IMR-90 (cell line): ENCODE data around the gene MTHFSD. TPM values are rescaled to one million over a fixed set of nuclear protein-coding genes. Genes with fewer than 3 reads are reported as not detected.

Experiments used
- ATAC-seq: fragments of 200-7000 bp; cut with Tn5 transposase; 2 replicates; pipeline ENCODE4 v1.9.1; 2020; ENCODE audit warnings: low read depth, mild to moderate bottlenecking, moderate library complexity
- BruUV-seq: library from RNA; stranded (reverse); fragments of 400-500 nt; replicated peaks from 2 replicates; lab custom pipeline; 2021; lab: Mats Ljungman, UMichigan
- CTCF ChIA-PET: fragments of 300-600 bp; formaldehyde crosslinking; extraction: SDS; loops from one replicate; lab custom pipeline; 2021; ENCODE audit warnings: antibody characterized with exemption; lab: Yijun Ruan, JAX
- POLR2A ChIA-PET: fragments of 300-600 bp; sonication (Branson Sonifier 250); formaldehyde crosslinking; loops from one replicate; lab custom pipeline; 2022; ENCODE audit warnings: antibody characterized with exemption; ENCODE audit not compliant: unreplicated experiment; lab: Charles Lee
- DNase-seq: peaks from one replicate; pipeline ENCODE4 v3.0.0; 2013
- H2AFZ ChIP-seq: replicated peaks from 2 replicates; pipeline ENCODE3; 2013; ENCODE audit warnings: low read length, mild to moderate bottlenecking; ENCODE audit not compliant: poor library complexity
- H2AK5ac ChIP-seq: 2 replicates; pipeline ENCODE4 v1.6.1; 2013; ENCODE audit warnings: low read depth, low read length, inconsistent platforms
- H2AK9ac ChIP-seq: replicated peaks from 2 replicates; pipeline ENCODE3; 2013; ENCODE audit warnings: mild to moderate bottlenecking, low read depth, low read length, moderate library complexity; ENCODE audit not compliant: poor library complexity
- H2BK120ac ChIP-seq: 2 replicates; pipeline ENCODE4 v1.6.1; 2013; ENCODE audit warnings: low read depth, low read length, inconsistent platforms
- H2BK15ac ChIP-seq: 3 replicates; pipeline ENCODE4 v1.6.1; 2013; ENCODE audit warnings: low read depth, low read length, inconsistent platforms
- H2BK20ac ChIP-seq: 2 replicates; pipeline ENCODE4 v1.6.1; 2013; ENCODE audit warnings: low read depth, mild to moderate bottlenecking, inconsistent platforms, low read length, moderate library complexity
- H2BK5ac ChIP-seq: 2 replicates; pipeline ENCODE4 v1.6.1; 2013; ENCODE audit warnings: mild to moderate bottlenecking, low read depth, low read length, inconsistent platforms; ENCODE audit not compliant: poor library complexity, severe bottlenecking
- H3K14ac ChIP-seq: replicated peaks from 2 replicates; pipeline ENCODE4 v1.6.1; 2013; ENCODE audit warnings: low read depth, low read length, inconsistent platforms
- H3K18ac ChIP-seq: 2 replicates; pipeline ENCODE4 v1.6.1; 2013; ENCODE audit warnings: low read depth, low read length, control low read depth
- H3K23ac ChIP-seq: 2 replicates; pipeline ENCODE4 v1.6.1; 2013; ENCODE audit warnings: low read depth, low read length, inconsistent platforms
- H3K27ac ChIP-seq: 2 replicates; pipeline ENCODE4 v1.5.1; 2013; ENCODE audit warnings: mild to moderate bottlenecking, control low read depth, low read length; ENCODE audit not compliant: insufficient read depth
- H3K27me3 ChIP-seq: 2 replicates; pipeline ENCODE4 v1.6.1; 2013; ENCODE audit warnings: low read length; ENCODE audit not compliant: control insufficient read depth, insufficient read depth
- H3K36me3 ChIP-seq: 2 replicates; pipeline ENCODE4 v1.6.1; 2013; ENCODE audit warnings: low read length, mixed read lengths; ENCODE audit not compliant: control insufficient read depth, insufficient read depth
- H3K4ac ChIP-seq: 2 replicates; pipeline ENCODE4 v1.6.1; 2013; ENCODE audit warnings: low read depth, low read length, inconsistent platforms
- H3K4me1 ChIP-seq: 2 replicates; pipeline ENCODE4 v1.6.1; 2013; ENCODE audit warnings: low read length, mixed read lengths; ENCODE audit not compliant: control insufficient read depth, insufficient read depth
- H3K4me2 ChIP-seq: 2 replicates; pipeline ENCODE4 v1.6.1; 2013; ENCODE audit warnings: low read depth, mild to moderate bottlenecking, control low read depth, low read length, moderate library complexity
- H3K4me3 ChIP-seq: 2 replicates; pipeline ENCODE4 v1.5.1; 2013; ENCODE audit warnings: low read depth, mild to moderate bottlenecking, control low read depth, low read length, moderate library complexity; ENCODE audit not compliant: insufficient read depth
- H3K56ac ChIP-seq: 2 replicates; pipeline ENCODE4 v1.6.1; 2013; ENCODE audit warnings: low read length, inconsistent platforms; ENCODE audit not compliant: insufficient read depth; ENCODE audit errors: extremely low read depth
- H3K79me1 ChIP-seq, 2 experiments: 2 replicates each; pipeline ENCODE4 v1.6.1; 2013; ENCODE audit warnings: low read length in 2 of 2, inconsistent platforms in 1 of 2, low read depth in 1 of 2
- H3K9ac ChIP-seq: 2 replicates; pipeline ENCODE4 v1.6.1; 2013; ENCODE audit warnings: low read depth, low read length, control low read depth
- H3K9me1 ChIP-seq: 2 replicates; pipeline ENCODE4 v1.6.1; 2013; ENCODE audit warnings: low read length, inconsistent platforms; ENCODE audit not compliant: insufficient read depth
- H3K9me3 ChIP-seq: 2 replicates; pipeline ENCODE4 v1.6.1; 2013; ENCODE audit warnings: low read length; ENCODE audit not compliant: control insufficient read depth, insufficient read depth
- H4K20me1 ChIP-seq: 2 replicates; pipeline ENCODE4 v1.6.1; 2013; ENCODE audit warnings: low read length, inconsistent platforms; ENCODE audit not compliant: insufficient read depth
- H4K5ac ChIP-seq: 2 replicates; pipeline ENCODE4 v1.6.1; 2013; ENCODE audit warnings: mild to moderate bottlenecking, low read depth, low read length, control low read depth
- H4K8ac ChIP-seq, 2 experiments: 2 replicates each; pipeline ENCODE4 v1.6.1; 2013; ENCODE audit warnings: low read depth in 2 of 2, low read length in 2 of 2, control low read depth in 1 of 2, inconsistent platforms in 1 of 2
- H4K91ac ChIP-seq: 2 replicates; pipeline ENCODE4 v1.6.1; 2013; ENCODE audit warnings: low read depth, low read length, inconsistent platforms; ENCODE audit not compliant: insufficient read depth
- CHD1 ChIP-seq: IDR thresholded peaks from 2 replicates; pipeline ENCODE4 v1.6.1; 2012; ENCODE audit warnings: low read depth, low read length, improper control_type of control experiment
- POLR2A ChIP-seq: IDR thresholded peaks from 2 replicates; pipeline ENCODE4 v1.6.1; 2012; ENCODE audit warnings: mild to moderate bottlenecking, low read depth, low read length
- RAD21 ChIP-seq: IDR thresholded peaks from 2 replicates; pipeline ENCODE4 v1.6.1; 2012; ENCODE audit warnings: low read length, improper control_type of control experiment
- RFX5 ChIP-seq: IDR thresholded peaks from 2 replicates; pipeline ENCODE4 v1.8.0; 2012; ENCODE audit warnings: low read depth, mild to moderate bottlenecking, low read length, moderate library complexity
- WGBS, 2 experiments: methylation state at CpG; one replicate each; pipeline versions ENCODE4 v1.1.5 to v1.1.7; 2013; ENCODE audit warnings: missing lambda C conversion rate in 2 of 2; ENCODE audit not compliant: insufficient read length in 1 of 2; ENCODE audit errors: extremely low coverage in 2 of 2; 5-methylcytosine and 5-hydroxymethylcytosine counted together
- dilution Hi-C: fragments of 300-500 bp; cut with HindIII; formaldehyde crosslinking; loops from one replicate; pipeline ENCODE4 v1.14.3; 2018; ENCODE audit warnings: low sequenced_read_pairs; ENCODE audit not compliant: unreplicated experiment
- in situ Hi-C: fragments of 300-500 bp; cut with MboI; formaldehyde crosslinking; loops from 3 replicates; pipeline ENCODE4 v1.14.3; 2019; ENCODE audit warnings: low sequenced_read_pairs, inconsistent platforms, mixed read lengths
- intact Hi-C: fragments of 100-400 bp; cut with micrococcal nuclease; formaldehyde crosslinking; loops from 2 replicates; pipeline ENCODE4 v1.10.0; 2022
- polyA plus RNA-seq, 3 experiments: library from polyadenylated mRNA; depleted of rRNA; stranded (reverse); fragments of >200 nt; gene quantifications; 2 replicates each; pipeline ENCODE4 v1.2.3, GENCODE V29; 2012; ENCODE audit warnings: low replicate concordance in 1 of 3
- total RNA-seq: library from RNA; depleted of rRNA; stranded (reverse); fragments of >200 nt; gene quantifications from 2 replicates; pipeline ENCODE4 v1.2.3, GENCODE V29; 2012

Gene MTHFSD
- total and polyA plus RNA-seq, 2 of the 4 experiments (the other 2 are of a cell fraction) = 8.2 to 16.8 TPM

DNA sequence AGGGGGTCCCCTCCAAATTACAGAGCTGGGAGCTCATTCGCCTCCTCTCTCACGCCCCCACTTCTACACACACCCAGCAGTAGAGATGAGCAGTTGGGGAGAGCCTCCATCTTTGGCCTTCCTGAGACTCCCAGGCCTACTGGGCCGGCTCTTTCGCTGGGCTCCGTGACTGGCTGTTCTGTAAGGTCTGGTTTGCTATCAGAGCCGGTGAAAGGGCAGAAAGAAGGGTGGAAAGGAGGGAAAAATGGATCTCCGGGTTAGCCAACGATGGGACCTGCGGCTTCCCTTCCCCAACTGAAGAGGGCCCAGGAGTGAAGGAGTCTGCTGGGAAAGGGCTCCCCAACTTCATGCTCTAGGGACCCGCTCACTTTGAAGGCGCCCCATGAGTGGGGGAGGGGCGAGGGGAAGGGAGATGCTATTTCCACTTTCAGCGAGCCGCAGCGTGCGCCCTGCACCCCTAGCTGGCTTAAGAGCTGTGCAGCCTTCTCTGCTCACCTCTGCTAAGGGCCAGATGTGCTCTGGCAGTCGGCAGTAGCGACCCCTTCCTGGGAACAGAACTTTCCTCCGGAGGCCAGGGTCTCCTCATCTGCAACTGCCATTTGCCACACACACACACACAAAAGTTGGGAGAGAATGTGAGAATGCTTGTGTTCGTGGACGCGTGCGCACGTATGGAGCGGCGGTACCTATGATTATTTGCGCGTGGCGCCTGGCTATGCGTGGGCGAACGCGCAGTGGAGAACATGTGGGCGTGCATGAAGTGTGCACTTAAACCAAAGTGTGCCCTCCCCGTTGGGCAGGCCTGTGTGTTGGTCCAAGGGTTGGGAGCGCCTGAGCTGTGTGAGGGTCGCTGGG, 47.6 kb downstream of the MTHFSD start:
- Histone ChIP-seq H3K27me3 (no peaks in the 10 kb centered on the region), H3K9me3 (no peaks in the 10 kb centered on the region), H3K18ac (peak overlapping the region; percentile 98), H2AFZ (peak overlapping the region; percentile 78), H3K27ac (peak overlapping the region; percentile 100), H3K36me3 (peaks cover 64% of the 10 kb centered on the region), H2BK120ac (peak overlapping the region; percentile 97), H2BK15ac (peak overlapping the region; percentile 92; the same call in 2 of the 3 replicates), H3K4ac (peak overlapping the region; percentile 99), H2AK5ac (peak overlapping the region; percentile 98), H4K91ac (peak overlapping the region; percentile 97), H3K23ac (peak overlapping the region; percentile 100), H4K20me1 (peaks cover 48% of the 10 kb centered on the region), H3K4me2 (peak overlapping the region; percentile 89), H2BK5ac (peak overlapping the region; percentile 99), H3K14ac (peak overlapping the region; percentile 100), H3K4me3 (peak overlapping the region; percentile 98), H3K9ac (peak overlapping the region; percentile 100), H2BK20ac (peak overlapping the region; percentile 88), H2AK9ac (peak overlapping the region; percentile 97), H3K4me1 (peaks cover 18% of the 10 kb centered on the region), H3K9me1 (peaks cover 10% of the 10 kb centered on the region), H3K56ac (peak overlapping the region; percentile 99), H3K79me1 (peaks cover 0 to 17% of the 10 kb centered on the region in 2 experiments; a peak in 2 of 4 replicates), H4K5ac (peak overlapping the region; percentile 94), H4K8ac (peak overlapping the region; percentile 84 to 96)
- ATAC-seq (no peak), DNase-seq (peak; percentile 55)
- dilution Hi-C loops (no loop called here), in situ Hi-C loops (loop anchor here (5.0 kb wide), 1 partner anchor 205 kb away; no protein-coding TSS in a partner anchor), intact Hi-C loops (loop anchor here (1.0 to 10.0 kb wide), 6 partner anchors 45 to 353 kb away; no protein-coding TSS in a partner anchor)
- WGBS, 2 experiments = no CpG with 5 or more reads among the region's 37 CpGs
- POLR2A ChIA-PET = interaction anchor here (0.5 to 1.5 kb wide), 5 partner anchors 9 to 248 kb away, joined by 3 to 4 read pairs (median 3); no protein-coding TSS in a partner anchor
- TF ChIP-seq CHD1 = peak; percentile 23; the same call in 1 of the 2 replicates
- peak; percentile 11; the same call in 1 of the 2 replicates for TF ChIP-seq RAD21
- peak; percentile 77 for TF ChIP-seq POLR2A
- TF ChIP-seq RFX5 = no peak
- no TSS peak for BruUV-seq
- CTCF ChIA-PET = no interaction called here
